HEK293 (cell line): ENCODE data around the gene CPLX1.

ENCODE experiments used
- ATF2 ChIP-seq: fragments of 450-650 bp; formaldehyde crosslinking; IDR thresholded peaks from 2 replicates; pipeline ENCODE4 v1.5.1; 2016; ENCODE audit warnings: missing biosample characterization, missing genetic modification characterization, low read depth
- CTCF ChIP-seq: fragments of 450-650 bp; formaldehyde crosslinking; IDR thresholded peaks from 2 replicates; pipeline ENCODE4 v1.5.1; 2016; ENCODE audit warnings: missing biosample characterization, missing genetic modification characterization
- PATZ1 ChIP-seq: fragments of 450-650 bp; formaldehyde crosslinking; IDR thresholded peaks from 2 replicates; pipeline ENCODE4 v1.5.1; 2016; ENCODE audit warnings: missing biosample characterization, missing genetic modification characterization
- PRDM4 ChIP-seq: fragments of 450-650 bp; formaldehyde crosslinking; IDR thresholded peaks from 2 replicates; pipeline ENCODE4 v1.5.1; 2017; ENCODE audit warnings: missing biosample characterization, missing genetic modification characterization
- SALL2 ChIP-seq: fragments of 450-650 bp; formaldehyde crosslinking; IDR thresholded peaks from 2 replicates; pipeline ENCODE4 v1.5.0; 2017; ENCODE audit warnings: missing biosample characterization, mild to moderate bottlenecking, missing genetic modification characterization, borderline replicate concordance
- ZFP37 ChIP-seq: fragments of 450-650 bp; formaldehyde crosslinking; IDR thresholded peaks from 2 replicates; pipeline ENCODE4 v1.5.1; 2016; ENCODE audit warnings: missing biosample characterization, missing genetic modification characterization
- ZNF140 ChIP-seq: fragments of 450-650 bp; formaldehyde crosslinking; IDR thresholded peaks from 2 replicates; pipeline ENCODE4 v1.5.1; 2016; ENCODE audit warnings: missing biosample characterization, missing genetic modification characterization
- ZNF223 ChIP-seq: fragments of 450-650 bp; formaldehyde crosslinking; IDR thresholded peaks from 2 replicates; pipeline ENCODE4 v1.5.1; 2016; ENCODE audit warnings: missing biosample characterization, missing genetic modification characterization
- ZNF626 ChIP-seq: fragments of 450-650 bp; sonication (Bioruptor Pico); formaldehyde crosslinking; IDR thresholded peaks from 2 replicates; pipeline ENCODE4 v1.5.1; 2018; ENCODE audit warnings: missing biosample characterization, missing genetic modification characterization, inconsistent platforms
- ZNF776 ChIP-seq: fragments of 450-650 bp; formaldehyde crosslinking; IDR thresholded peaks from 2 replicates; pipeline ENCODE4 v1.5.0; 2017; ENCODE audit warnings: missing biosample characterization, missing genetic modification characterization, borderline replicate concordance
- TF ChIP-seq, protein P1 (sequence below): fragments of 450-650 bp; formaldehyde crosslinking; IDR thresholded peaks from 2 replicates; pipeline ENCODE4 v1.5.1; 2016; ENCODE audit warnings: missing biosample characterization, missing genetic modification characterization

DNA sequence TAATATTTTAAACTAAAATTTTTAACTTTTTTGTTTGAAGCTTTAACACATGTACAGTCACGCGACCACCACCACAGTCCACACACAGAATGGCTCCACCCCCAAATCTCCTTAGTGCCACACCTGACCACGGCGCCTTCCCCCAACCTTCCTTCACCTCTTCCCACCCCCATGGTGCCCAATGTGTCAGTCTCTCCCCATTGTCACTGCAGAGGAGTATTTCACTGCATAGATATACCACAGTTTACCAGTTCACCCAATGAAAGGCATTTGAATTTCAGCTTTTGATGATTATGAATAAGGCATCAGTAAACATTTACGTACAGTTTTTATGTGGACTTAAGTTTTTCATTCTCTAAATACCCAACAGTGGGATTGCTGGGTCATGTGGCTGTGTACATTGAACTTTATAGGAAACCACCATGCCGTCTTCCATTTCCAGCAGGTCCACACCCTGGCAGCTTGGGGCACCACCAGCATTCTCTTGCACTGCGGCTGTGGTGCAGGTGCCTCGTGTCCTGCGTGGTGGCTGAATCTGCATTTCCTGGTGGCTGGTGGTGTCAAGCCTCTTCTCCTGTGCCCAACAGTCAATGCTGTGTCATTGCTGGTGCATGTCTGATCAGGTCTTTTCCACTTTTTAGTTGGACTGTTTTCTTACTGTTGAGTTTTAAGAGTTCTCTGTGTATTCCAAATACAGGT, 49.0 kb downstream of the CPLX1 start:
- no peak for TF ChIP-seq ZNF626 (tag by site-specific recombination)
- no peak for TF ChIP-seq ATF2 (tag by site-specific recombination)
- no peak for TF ChIP-seq PATZ1 (tag by site-specific recombination)
- TF ChIP-seq CTCF (tag by site-specific recombination), result no peak
- TF ChIP-seq SALL2 (tag by site-specific recombination), result no peak
- TF ChIP-seq, protein P1, sequence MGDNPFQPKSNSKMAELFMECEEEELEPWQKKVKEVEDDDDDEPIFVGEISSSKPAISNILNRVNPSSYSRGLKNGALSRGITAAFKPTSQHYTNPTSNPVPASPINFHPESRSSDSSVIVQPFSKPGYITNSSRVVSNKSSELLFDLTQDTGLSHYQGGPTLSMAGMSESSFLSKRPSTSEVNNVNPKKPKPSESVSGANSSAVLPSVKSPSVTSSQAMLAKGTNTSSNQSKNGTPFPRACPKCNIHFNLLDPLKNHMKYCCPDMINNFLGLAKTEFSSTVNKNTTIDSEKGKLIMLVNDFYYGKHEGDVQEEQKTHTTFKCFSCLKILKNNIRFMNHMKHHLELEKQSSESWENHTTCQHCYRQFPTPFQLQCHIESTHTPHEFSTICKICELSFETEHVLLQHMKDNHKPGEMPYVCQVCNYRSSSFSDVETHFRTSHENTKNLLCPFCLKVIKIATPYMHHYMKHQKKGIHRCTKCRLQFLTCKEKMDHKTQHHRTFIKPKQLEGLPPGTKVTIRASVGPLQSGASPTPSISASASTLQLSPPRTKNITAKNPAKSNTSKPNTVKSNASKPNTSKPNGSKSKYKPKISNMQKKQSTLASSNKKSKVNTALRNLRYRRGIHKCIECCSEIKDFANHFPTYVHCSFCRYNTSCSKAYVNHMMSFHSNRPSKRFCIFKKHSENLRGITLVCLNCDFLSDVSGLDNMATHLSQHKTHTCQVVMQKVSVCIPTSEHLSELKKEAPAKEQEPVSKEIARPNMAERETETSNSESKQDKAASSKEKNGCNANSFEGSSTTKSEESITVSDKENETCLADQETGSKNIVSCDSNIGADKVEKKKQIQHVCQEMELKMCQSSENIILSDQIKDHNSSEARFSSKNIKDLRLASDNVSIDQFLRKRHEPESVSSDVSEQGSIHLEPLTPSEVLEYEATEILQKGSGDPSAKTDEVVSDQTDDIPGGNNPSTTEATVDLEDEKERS, result no peak
- TF ChIP-seq ZNF140 (tag by site-specific recombination), result no peak
- no peak for TF ChIP-seq ZFP37
- TF ChIP-seq ZNF776 (tag by site-specific recombination), result no peak
- no peak for TF ChIP-seq PRDM4
- TF ChIP-seq ZNF223, result no peak
